NCI-H446 (cell line): ENCODE measurements around the gene ADAMTS12.

Source experiments
- DNase-seq, 2 experiments: peaks; one replicate each; lab custom pipeline; 2025; lab: John Stamatoyannopoulos, UW

The ADAMTS12 gene

GRCh38 chr5:33713136-33713765 lies 178.5 kb downstream of the ADAMTS12 start:
- DNase-seq, result no peak

GRCh38 chr5:33712664-33713063 lies 179.1 kb downstream of the ADAMTS12 start:
- no peak for DNase-seq

- DNase-seq, result no peak
Observed at GRCh38 chr5:33711094-33711679, 180.6 kb downstream of the ADAMTS12 start.

GRCh38 chr5:33702867-33703266 lies 188.9 kb downstream of the ADAMTS12 start:
- DNase-seq, result no peak

DNA sequence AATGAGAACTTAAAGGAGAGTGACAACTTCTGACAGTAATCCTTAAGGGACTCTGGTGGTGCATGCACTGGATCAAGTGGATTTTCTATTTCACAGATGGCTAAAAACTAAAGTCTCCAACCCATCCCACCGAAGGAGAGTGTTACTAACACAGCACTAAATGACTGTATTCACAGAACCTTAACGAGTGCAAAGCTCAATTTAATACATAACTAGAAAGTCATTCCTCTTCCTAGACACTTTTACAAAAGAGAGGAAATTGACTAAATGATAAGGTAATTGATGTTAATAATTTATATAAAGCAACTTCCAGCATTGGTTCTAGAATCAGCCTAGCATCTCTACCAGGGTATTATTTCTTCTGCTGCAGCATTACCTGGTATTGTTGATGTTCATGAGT lies 189.8 kb downstream of the ADAMTS12 start:
- no peak for DNase-seq

DNA sequence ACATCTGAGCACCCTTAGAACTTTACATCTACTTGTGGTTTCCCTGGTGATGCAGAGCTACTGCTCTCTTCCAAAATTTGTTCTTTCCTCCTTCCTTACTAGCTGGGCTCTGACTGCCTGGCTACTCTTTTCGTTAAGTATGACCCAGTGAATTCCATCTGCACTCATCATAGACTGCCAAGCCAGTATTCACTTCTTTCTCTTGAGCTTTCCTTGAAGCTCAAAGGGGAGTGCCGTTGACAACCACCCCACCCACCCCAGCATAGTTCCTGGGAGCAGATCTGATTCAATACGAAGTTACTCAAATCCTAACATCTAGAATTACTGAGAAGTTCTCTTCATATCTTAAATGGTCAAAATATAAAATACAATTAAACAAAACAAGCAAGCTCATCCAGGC lies 190.5 kb downstream of the ADAMTS12 start:
- no peak for DNase-seq

GRCh38 chr5:33696411-33696810 lies 195.4 kb downstream of the ADAMTS12 start:
- DNase-seq, result no peak

- DNase-seq, result no peak
Observed at GRCh38 chr5:33692980-33693379, 198.8 kb downstream of the ADAMTS12 start.

DNA sequence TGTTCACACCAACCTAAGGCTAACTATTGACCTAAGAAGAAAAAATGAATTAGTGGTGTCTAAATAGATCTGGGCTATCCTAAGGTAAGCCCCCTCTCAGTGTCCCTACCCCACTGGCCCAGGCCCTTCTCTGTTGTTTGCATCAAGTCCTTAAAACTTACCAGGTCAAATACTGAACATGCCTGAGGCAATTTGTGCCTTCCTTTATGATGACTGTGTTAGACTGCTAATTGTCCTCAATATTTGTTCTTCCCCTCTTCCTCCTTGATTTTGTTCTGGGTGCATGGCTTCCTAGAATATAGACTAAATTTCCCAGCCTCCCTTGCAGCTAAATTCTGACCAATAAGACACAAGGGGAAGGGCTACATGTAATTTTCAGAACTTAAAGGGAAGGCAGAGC lies 199.9 kb downstream of the ADAMTS12 start:
- no peak for DNase-seq

DNA sequence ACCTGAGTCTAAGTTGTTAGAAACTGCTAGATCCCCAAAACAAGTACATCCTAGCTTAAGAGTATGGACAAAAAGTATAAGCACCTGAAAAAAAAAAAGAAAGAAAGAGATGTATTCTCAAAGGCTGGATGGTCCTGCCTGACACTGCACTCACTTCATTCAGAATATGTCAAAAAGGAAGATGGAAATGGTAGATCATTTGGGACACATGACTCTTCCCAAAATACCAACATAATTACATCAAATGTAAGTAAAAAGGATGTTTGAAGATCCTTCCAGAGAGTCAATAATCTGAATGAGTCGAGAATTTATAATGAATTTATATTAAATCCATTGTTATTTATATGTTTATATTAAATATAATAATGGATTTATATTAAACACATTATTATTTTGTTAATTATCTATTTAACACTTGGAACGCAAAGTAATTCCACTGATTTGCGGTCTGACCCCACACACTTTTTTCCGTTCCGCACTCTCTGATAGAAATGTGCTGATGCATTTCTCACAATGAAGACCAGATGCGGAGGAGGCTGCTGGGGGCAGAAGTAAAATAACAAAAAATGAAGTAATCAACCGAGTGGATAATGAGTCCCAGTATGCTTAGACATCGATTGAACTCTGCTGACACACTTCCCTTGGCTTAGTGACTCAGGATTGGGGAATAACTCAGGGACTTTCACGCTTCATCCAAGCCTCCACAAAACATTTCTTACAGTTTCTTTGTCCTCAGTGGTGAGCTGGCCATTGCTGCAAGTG lies 201.2 kb downstream of the ADAMTS12 start:
- DNase-seq, result no peak

- no peak for DNase-seq
Observed at GRCh38 chr5:33688526-33688925, 203.3 kb downstream of the ADAMTS12 start.

GRCh38 chr5:33688066-33688465 lies 203.7 kb downstream of the ADAMTS12 start:
- no peak for DNase-seq

- no peak for DNase-seq
Observed at GRCh38 chr5:33685873-33686755, 205.7 kb downstream of the ADAMTS12 start.

DNA sequence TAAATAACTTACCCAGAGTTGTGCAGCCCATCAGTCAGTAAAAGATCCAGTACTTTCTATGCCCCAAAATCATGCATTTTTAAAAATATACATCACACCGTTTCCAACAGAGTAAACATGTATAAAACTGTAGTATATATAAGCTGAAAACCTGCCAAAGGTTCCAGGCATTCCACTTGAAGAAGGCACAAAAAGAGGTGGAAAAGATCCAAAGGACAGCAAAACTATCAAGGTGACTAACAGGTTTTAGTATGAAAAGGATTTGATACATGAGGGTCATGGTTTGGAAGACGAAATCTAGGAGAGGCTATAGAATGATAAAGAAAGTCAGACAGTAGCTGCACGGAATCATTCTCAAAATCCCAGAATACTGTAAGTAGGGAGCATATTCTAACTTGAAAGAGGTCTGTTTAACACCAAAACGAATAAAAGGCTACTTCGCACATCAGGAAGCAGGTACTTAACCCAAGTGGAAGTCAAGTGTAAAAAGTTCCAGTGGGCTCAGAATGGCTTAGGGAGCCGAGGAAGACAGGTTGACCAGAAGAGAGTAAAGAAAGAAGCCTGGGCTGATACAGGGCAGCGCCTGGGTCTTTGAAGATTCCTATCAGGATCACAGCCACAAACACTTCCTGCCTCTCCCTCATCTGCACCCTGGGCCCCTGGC lies 207.2 kb downstream of the ADAMTS12 start:
- DNase-seq, result no peak

DNA sequence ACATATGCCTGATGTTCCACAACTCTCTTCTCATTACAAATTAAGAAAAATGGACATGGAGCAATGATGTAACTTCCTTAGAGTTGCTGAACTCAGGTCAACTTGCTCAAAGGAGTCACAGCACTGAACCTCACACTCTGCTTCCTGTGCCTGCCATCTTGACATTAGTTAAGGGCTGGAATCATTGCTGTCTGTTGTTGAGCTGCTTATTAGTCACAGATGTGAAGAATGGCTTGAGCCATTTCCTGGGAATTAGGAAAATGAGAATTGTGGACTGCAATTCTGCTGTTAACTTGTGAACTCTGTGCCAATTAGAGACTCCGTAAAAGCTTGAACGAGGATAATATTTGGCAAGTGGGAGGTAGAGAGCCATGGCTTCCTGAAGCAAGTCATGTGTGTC lies 212.0 kb downstream of the ADAMTS12 start:
- no peak for DNase-seq

- no peak for DNase-seq
Observed at GRCh38 chr5:33675958-33676464, 215.8 kb downstream of the ADAMTS12 start.

DNA sequence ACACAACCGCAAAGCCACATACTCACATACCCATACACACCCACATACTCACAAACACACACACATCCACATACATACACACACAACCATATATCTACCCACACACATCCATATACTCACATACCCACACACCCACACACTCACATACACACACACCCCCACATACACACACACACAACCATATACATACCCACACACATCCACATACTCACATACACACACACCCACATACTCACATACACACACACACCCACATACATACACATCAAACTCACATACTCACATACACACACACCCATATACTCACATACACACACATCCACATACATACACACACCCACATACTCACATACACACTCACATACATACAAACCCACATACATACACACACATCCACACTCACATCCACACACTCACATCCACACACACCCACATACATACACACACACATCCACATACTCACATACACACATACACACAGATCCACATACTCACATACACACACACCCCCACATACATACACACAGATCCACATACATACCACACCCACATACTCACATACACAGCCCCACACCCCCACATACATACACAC lies 220.0 kb downstream of the ADAMTS12 start:
- DNase-seq, result no peak

DNA sequence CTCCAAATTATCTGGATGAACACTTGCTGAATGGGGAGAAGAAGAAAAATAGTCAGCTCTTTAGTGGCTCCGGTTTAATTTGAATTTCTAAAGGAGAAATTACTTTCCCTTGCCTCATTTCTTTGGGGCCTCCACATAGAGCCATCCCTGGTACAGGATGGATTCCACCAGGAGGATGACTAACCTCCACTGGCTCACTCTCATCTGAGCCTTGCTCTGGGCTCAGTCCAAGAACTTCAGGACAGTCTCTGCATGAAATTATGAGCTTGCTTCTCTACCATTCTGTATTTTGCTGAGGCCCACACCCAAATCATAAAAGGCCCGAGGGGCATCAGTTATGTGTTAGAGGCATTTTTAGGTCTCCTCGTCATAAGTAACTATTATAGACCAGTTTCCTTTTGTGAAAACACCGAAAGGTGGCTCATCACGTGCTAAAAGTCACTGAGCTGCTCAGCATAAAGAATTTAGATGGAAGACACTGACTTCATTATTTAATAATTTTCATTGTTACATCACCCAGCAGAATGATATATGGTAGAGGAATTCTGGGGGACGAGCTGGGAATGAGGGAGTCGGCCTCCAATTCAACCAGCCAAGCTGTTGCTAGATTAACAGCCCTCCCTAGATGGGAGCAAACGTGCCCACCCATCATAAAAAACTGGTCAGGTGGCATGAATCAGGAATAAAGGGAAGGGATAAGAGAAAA lies 228.9 kb downstream of the ADAMTS12 start:
- no peak for DNase-seq

- no peak for DNase-seq
Observed at GRCh38 chr5:33659526-33660169, 232.1 kb downstream of the ADAMTS12 start.

- DNase-seq, result no peak
Observed at GRCh38 chr5:33657804-33658440, 233.9 kb downstream of the ADAMTS12 start.
